ENCODE data around the gene ASTN2. TPM values are rescaled to one million over a fixed set of nuclear protein-coding genes. Genes with fewer than 3 reads are reported as not detected.

Gene ASTN2
- total RNA-seq, 1 experiment from 2014 or later = 8.0 TPM

GRCh38 chr9:116945817-116946216 is 469.0 kb downstream of the ASTN2 start:
- Histone ChIP-seq H3K9me3 (no peaks in the 10 kb centered on the region), H3K36me3 (no peaks in the 10 kb centered on the region), H3K4me3 (no peak overlapping the region), H3K27me3 (no peaks in the 10 kb centered on the region)
- DNase-seq = no peak

- H3K4me3 ChIP-seq = no peak overlapping the region
- H3K27me3 ChIP-seq = no peaks in the 10 kb centered on the region
- no peak for DNase-seq
- H3K9me3 ChIP-seq = no peaks in the 10 kb centered on the region
- no peaks in the 10 kb centered on the region for H3K36me3 ChIP-seq
These were observed 469.9 kb downstream of the ASTN2 start for GRCh38 chr9:116944714-116945534.

DNA sequence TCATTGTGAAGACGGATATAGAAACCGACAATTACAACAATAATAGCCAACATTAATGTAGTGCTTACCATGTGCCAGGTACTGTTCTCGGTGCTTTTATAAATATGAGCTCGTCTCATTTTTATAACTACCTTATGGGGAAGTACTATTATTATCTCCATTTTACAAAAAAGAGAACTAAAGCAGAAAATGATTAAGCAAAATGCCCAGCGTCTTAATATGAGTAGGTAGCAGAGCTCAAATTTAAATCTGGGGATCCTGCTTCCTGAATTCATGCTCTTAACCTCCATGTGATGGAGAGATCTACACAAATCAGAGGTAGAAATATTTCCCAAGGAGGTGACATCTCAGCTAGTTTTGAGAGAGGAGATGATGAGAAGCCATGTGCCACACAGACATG is 470.9 kb downstream of the ASTN2 start:
- no peaks in the 10 kb centered on the region for H3K27me3 ChIP-seq

DNA sequence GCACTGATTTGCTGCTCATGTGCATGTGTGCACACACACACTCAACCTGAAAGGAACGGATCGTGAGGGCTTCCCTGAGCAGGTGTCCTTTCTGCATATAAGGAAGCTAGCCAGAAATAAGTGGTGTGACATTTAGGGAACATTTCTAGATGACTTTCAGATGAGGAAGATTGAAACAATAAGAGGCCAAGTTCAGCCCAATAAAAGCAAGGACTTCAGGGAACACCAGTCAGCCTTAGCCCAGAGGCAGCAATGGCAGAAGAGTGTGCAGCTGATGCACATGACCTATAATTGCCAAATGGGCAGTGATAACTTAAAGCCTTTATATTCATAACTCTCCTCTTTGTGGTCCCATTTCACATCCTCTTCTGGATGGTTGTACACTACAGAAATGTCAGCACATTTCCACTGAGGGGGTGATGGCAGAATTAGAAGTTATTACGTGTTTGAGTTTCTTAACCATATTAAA is 472.2 kb downstream of the ASTN2 start:
- Histone ChIP-seq H3K4me3 (no peak overlapping the region), H3K27me3 (no peaks in the 10 kb centered on the region), H3K9me3 (no peaks in the 10 kb centered on the region), H3K36me3 (no peaks in the 10 kb centered on the region)
- DNase-seq = no peak

More for the DNA sequence above, 470.9 kb downstream of the ASTN2 start:
- no peak overlapping the region for H3K4me3 ChIP-seq
- no peaks in the 10 kb centered on the region for H3K36me3 ChIP-seq
- no peak for DNase-seq
- H3K9me3 ChIP-seq = no peaks in the 10 kb centered on the region

DNA sequence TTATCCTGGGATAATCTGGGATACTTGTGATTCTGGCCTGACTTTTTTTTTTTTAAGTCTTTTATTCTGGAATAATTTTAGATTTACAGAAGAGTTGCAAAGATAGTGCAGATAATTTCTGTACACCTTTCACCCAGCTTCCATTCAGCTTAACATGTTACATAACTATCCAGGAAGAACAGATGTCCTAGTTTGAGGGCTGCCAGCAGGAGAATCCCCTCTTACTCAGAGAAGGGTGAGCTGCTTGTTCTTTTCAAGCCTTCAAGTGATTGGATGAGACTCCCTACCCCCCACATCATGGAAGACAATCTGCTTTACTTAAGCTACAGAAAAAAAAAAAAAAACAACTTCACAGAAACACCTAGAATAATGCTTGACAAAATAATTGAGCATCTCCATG is 473.6 kb downstream of the ASTN2 start:
- no peaks in the 10 kb centered on the region for H3K27me3 ChIP-seq

GRCh38 chr9:116940614-116941215 is 474.1 kb downstream of the ASTN2 start:
- no peak for DNase-seq
- H3K27me3 ChIP-seq = no peaks in the 10 kb centered on the region
- no peaks in the 10 kb centered on the region for H3K36me3 ChIP-seq
- H3K4me3 ChIP-seq = no peak overlapping the region
- no peaks in the 10 kb centered on the region for H3K9me3 ChIP-seq

More for the DNA sequence above, 473.6 kb downstream of the ASTN2 start:
- H3K9me3 ChIP-seq = no peaks in the 10 kb centered on the region
- no peak overlapping the region for H3K4me3 ChIP-seq
- H3K36me3 ChIP-seq = no peaks in the 10 kb centered on the region
- no peak for DNase-seq

- no peaks in the 10 kb centered on the region for H3K36me3 ChIP-seq
- no peaks in the 10 kb centered on the region for H3K27me3 ChIP-seq
- H3K4me3 ChIP-seq = no peak overlapping the region
- no peaks in the 10 kb centered on the region for H3K9me3 ChIP-seq
- no peak for DNase-seq
These were observed 475.2 kb downstream of the ASTN2 start for GRCh38 chr9:116939614-116940013.

DNA sequence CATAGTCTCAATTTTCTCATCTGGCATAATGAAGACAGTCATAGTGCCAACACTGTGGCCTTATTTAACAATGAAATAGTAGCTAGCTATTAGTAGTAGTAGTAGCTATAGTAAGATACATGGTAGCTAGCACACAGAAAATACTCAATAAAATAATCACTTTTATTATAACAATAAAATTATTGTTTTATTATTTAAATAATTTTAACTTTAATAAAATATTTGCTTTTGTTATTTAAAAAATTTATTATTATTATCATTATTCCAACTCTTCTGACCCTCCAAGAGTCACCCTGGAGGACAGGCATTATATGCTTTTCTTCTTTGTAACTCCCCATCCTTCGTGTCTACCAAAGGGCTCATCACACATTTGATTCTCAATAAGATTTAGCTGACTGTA is 475.7 kb downstream of the ASTN2 start:
- no peaks in the 10 kb centered on the region for H3K27me3 ChIP-seq
- no peak for DNase-seq
- no peak overlapping the region for H3K4me3 ChIP-seq
- H3K36me3 ChIP-seq = no peaks in the 10 kb centered on the region
- no peaks in the 10 kb centered on the region for H3K9me3 ChIP-seq

DNA sequence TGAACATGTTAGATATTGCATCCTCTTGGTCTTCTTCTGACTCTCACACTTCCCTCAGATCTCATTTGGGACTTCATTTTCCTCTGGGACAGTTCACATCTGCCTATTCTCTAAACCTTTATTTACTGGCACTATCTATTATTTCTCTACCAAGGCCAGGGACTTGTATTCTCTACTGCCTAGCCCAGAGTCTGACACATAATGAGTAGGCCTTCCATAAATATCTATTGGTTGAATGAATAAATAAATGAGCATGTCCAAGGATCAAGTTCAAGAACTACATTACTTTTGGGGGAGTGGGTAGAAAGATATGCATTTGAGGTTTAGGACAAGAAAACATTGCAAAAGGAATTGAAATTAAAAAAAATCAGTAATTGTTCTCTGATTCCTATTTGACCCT is 477.5 kb downstream of the ASTN2 start:
- no peak for DNase-seq
- Histone ChIP-seq H3K36me3 (no peaks in the 10 kb centered on the region), H3K27me3 (no peaks in the 10 kb centered on the region), H3K9me3 (no peaks in the 10 kb centered on the region), H3K4me3 (no peak overlapping the region)

DNA sequence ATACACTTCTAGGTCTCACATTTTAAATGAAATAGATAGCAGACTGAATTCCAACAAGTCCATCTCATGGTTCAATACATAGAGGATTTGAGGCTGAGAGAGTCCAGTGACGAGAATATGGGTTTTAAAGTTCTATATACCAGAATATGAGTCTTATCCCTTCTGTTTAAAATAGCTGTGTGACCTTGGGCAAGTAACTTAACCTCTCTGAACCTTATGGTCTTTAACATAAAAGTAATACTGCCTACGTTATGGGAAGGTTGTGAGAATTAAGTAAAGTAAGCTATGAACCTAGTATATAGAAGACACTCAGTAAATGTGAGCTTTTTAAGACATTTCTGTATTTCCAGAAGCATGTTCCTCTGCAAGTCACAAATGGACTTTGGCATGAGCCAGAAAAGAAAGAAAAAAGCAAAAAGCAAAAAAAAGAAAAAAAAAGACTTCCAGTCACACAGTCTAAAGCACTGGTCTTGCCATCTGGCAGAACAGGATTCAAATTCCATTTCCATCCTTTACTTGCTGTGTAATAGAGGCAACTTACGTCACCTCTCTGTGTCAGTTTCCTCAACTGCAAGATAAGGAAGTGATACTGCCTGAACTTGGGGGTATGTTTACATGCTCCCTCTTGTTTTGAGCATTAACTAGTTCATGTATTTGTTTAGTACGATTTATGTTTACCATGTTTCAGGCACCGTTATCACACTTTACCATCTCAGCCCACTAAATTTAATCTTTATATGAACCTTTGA is 479.5 kb downstream of the ASTN2 start:
- Histone ChIP-seq H3K9me3 (no peaks in the 10 kb centered on the region), H3K4me3 (no peak overlapping the region), H3K27me3 (no peaks in the 10 kb centered on the region), H3K36me3 (no peaks in the 10 kb centered on the region)
- DNase-seq = no peak

DNA sequence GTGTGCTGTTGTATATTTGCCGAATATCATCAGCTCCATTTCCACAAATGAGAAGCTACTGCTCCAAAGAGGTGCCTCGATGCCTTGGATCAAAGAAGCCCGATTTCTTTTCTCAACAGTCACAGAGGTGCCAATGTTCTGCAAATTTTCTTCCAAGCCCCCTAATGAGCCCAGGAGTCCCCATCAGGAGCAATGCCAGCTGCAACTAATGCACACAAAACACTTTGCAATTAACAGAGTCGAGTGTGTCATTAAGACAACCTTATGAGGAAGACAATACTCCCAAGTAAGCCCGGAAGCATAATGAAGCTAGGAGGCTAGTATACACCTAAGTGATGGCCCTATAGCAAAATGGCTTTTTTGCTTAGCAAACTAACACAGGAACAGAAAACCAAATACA is 480.7 kb downstream of the ASTN2 start:
- no peak for DNase-seq
- H3K36me3 ChIP-seq = no peaks in the 10 kb centered on the region
- H3K4me3 ChIP-seq = no peak overlapping the region
- no peaks in the 10 kb centered on the region for H3K9me3 ChIP-seq
- H3K27me3 ChIP-seq = no peaks in the 10 kb centered on the region

- Histone ChIP-seq H3K36me3 (no peaks in the 10 kb centered on the region), H3K9me3 (no peaks in the 10 kb centered on the region), H3K27me3 (no peaks in the 10 kb centered on the region), H3K4me3 (no peak overlapping the region)
- DNase-seq = no peak
These were observed 481.6 kb downstream of the ASTN2 start for GRCh38 chr9:116933251-116933650.

DNA sequence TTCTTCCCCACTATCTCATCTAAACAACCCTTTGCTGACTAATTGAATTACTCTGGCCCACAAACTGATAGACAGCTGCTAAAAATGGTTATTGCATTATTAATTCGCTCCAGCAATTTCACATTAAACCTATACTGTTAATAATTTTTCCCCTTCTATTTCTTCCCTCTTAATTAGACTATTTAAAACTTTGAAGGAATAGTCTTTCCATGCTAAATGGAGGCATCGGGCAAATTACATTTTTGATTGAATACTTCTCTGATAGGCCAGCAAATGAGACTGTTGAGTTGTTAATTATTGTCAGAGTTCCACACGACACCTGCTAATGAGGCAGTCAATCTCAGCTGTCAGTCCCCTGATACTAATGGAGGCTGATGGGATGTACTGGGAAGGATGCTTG is 485.2 kb downstream of the ASTN2 start:
- Histone ChIP-seq H3K4me3 (no peak overlapping the region), H3K9me3 (no peaks in the 10 kb centered on the region), H3K27me3 (no peaks in the 10 kb centered on the region), H3K36me3 (no peaks in the 10 kb centered on the region)
- DNase-seq = no peak

- no peak overlapping the region for H3K4me3 ChIP-seq
- H3K9me3 ChIP-seq = no peaks in the 10 kb centered on the region
- H3K27me3 ChIP-seq = no peaks in the 10 kb centered on the region
- no peaks in the 10 kb centered on the region for H3K36me3 ChIP-seq
- no peak for DNase-seq
These were observed 486.0 kb downstream of the ASTN2 start for GRCh38 chr9:116928884-116929283.

- Histone ChIP-seq H3K4me3 (no peak overlapping the region), H3K27me3 (no peaks in the 10 kb centered on the region), H3K36me3 (no peaks in the 10 kb centered on the region), H3K9me3 (no peaks in the 10 kb centered on the region)
- no peak for DNase-seq
These were observed 486.6 kb downstream of the ASTN2 start for GRCh38 chr9:116928289-116928688.

DNA sequence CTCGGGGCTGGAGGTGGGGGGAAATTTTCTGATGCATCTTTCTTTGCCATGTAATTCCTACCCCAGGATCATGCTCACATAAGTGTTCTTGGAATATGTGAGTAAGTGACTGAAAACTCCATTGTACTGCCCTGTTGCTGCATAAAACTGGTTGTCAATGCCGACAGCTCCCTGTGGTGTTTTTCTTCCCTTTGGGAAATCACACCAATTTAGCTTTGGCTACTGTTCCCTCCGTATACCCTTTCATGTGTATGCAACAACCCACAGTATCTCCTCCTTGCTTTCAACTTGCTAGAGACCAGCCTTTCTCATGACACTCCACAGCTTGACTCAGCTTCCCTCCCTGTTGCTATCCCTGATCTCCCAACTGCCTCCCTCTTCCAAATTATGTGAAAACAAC is 487.1 kb downstream of the ASTN2 start:
- no peaks in the 10 kb centered on the region for H3K36me3 ChIP-seq
- DNase-seq = no peak
- H3K9me3 ChIP-seq = no peaks in the 10 kb centered on the region
- no peak overlapping the region for H3K4me3 ChIP-seq
- H3K27me3 ChIP-seq = no peaks in the 10 kb centered on the region

DNA sequence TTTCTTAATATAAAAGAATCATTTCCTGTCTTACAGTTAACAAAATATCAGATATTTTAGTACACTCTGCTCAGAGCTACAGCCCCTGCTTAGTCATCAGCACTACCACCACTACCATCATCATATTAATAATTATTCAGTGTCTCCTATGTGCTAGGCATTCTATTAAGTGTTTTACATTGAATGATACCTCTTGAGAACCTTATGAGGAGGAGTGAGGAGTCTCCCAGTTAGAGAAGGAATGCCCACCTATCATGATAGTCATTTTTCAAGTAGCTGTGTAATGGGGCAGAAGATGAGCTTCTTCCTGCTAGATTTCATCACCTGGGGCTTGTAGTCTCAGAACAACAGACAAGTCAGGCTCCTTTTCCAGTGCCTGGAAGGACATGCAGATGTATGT is 489.7 kb downstream of the ASTN2 start:
- no peak for DNase-seq
- H3K36me3 ChIP-seq = no peaks in the 10 kb centered on the region
- no peak overlapping the region for H3K4me3 ChIP-seq
- no peaks in the 10 kb centered on the region for H3K9me3 ChIP-seq
- no peaks in the 10 kb centered on the region for H3K27me3 ChIP-seq
